Brain microvascular endothelial cell (primary cell): ENCODE data around the gene AGAP2.
"Not testable (repeated sequence)": the region's sequence is repeated elsewhere in the genome, so short reads cannot be mapped to it uniquely, and the experiment has no call there.

Source experiments
- DNase-seq: peaks from one replicate; pipeline ENCODE4 v3.0.0-alpha.2; 2020
- H3K27ac ChIP-seq: fragments of 250-450 bp; sonication (Bioruptor Pico); 2 replicates; pipeline ENCODE4 v1.5.1; 2020; ENCODE audit warnings: mild to moderate bottlenecking, moderate library complexity
- H3K27me3 ChIP-seq: fragments of 250-450 bp; sonication (Bioruptor Pico); replicated peaks from 2 replicates; pipeline ENCODE4 v1.5.1; 2020; ENCODE audit warnings: mild to moderate bottlenecking
- H3K36me3 ChIP-seq: fragments of 250-450 bp; sonication (Bioruptor Pico); replicated peaks from 2 replicates; pipeline ENCODE4 v1.5.1; 2020; ENCODE audit warnings: mild to moderate bottlenecking
- H3K4me3 ChIP-seq: 2 replicates; pipeline ENCODE4 v1.5.1; 2011; ENCODE audit warnings: low read depth, mild to moderate bottlenecking, control low read depth, low read length, moderate library complexity
- in situ Hi-C: cut with HindIII; loops from 2 replicates; pipeline ENCODE4 v1.10.0; 2017; ENCODE audit warnings: low sequenced_read_pairs, low pct_ligation_motif_present
- TF ChIP-seq, protein P1 (sequence below): IDR thresholded peaks from 2 replicates; pipeline ENCODE4 v1.5.1; 2011; ENCODE audit warnings: low read depth, mild to moderate bottlenecking, moderate library complexity, low read length, control low read depth, inconsistent platforms; ENCODE audit errors: missing control alignments

The AGAP2 gene

DNA sequence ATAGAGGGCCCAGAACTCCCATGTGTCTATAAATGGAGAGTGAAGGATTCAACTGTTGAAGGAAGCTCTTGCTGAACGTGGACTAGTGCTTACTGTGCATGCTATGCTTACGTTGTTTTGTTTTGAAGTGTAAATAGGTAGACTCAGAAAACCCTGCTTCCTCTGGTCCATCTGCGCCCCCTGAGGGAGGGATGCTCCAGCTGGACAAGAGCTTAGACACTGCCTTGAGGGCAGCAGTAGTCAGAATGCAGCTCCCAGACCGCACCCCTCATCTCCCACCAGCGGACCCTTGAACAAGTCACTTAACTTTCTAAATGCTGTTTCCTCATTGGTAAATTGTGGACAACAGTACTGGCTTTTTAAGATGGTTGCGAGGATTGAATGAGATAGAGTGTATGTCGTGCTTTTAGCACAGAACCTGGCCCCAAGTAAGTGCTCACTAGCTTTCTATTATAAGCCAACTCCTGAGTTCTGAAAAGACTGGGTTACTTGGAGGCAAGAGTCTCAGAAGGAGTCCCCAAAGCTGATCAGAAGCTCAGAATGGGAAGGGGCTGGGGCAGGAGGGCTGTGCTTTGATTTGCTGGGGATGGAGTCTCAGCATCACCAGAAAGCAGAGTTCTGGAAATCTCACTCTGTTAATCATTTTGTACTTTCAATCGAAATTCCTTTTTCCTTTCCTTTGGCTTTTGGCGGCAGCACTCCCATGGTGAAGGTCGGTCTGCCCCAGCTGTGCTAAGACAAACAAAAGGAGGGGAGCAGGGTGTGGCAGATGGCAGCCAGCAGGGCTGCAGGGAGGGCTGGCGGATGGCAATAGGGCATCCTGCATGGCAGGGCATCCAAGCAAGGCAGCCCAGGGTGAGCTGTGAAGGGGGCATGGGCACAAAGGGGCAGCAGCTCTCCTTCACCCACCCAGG is 15.6 kb downstream of the AGAP2 start:
- in situ Hi-C loops, result no loop called here
- TF ChIP-seq, protein P1, sequence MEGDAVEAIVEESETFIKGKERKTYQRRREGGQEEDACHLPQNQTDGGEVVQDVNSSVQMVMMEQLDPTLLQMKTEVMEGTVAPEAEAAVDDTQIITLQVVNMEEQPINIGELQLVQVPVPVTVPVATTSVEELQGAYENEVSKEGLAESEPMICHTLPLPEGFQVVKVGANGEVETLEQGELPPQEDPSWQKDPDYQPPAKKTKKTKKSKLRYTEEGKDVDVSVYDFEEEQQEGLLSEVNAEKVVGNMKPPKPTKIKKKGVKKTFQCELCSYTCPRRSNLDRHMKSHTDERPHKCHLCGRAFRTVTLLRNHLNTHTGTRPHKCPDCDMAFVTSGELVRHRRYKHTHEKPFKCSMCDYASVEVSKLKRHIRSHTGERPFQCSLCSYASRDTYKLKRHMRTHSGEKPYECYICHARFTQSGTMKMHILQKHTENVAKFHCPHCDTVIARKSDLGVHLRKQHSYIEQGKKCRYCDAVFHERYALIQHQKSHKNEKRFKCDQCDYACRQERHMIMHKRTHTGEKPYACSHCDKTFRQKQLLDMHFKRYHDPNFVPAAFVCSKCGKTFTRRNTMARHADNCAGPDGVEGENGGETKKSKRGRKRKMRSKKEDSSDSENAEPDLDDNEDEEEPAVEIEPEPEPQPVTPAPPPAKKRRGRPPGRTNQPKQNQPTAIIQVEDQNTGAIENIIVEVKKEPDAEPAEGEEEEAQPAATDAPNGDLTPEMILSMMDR, result no peak
- H3K27me3 ChIP-seq, result no peaks in the 10 kb centered on the region
- DNase-seq, result no peak
- H3K27ac ChIP-seq, result no peak overlapping the region
- H3K36me3 ChIP-seq, result peaks cover 27% of the 10 kb centered on the region
- H3K4me3 ChIP-seq, result no peak overlapping the region

DNA sequence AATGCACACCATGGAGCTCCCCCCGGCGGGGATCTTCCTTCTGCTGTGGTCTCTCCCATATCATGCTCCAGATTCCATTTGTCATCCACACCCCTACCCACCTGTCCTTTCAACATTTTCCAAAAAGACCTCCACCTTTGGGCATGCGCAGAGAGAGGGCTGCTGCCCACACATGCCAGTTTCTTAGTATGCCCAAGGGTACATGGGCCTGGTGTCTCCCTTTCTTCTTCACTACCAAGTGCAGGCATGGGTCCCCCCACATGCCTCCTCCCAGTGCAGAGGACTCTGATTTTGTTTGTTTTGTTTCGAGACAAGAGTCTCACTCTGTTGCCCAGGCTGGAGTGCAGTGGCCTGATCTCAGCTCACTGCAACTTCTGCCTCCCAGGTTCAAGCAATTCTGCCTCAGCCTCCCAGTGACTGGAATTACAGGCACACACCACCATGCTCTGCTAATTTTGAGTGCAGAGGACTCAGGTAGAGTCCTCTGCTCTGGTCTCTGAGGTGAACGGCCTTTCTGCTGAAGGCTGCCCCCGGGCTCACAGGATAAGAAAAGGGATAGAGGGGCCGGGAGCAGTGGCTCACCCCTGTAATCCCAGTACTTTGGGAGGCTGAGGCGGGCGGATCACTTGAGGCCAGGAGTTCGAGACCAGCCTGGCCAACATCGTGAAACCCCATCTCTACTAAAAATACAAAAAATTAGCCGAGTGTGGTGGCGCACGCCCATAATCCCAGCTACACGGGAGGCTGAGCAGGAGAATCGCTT is 16.5 kb downstream of the AGAP2 start:
- H3K4me3 ChIP-seq, in situ Hi-C loops, DNase-seq, H3K27me3 ChIP-seq, H3K27ac ChIP-seq: not testable (repeated sequence)
- peaks cover 34% of the 10 kb centered on the region for H3K36me3 ChIP-seq

DNA sequence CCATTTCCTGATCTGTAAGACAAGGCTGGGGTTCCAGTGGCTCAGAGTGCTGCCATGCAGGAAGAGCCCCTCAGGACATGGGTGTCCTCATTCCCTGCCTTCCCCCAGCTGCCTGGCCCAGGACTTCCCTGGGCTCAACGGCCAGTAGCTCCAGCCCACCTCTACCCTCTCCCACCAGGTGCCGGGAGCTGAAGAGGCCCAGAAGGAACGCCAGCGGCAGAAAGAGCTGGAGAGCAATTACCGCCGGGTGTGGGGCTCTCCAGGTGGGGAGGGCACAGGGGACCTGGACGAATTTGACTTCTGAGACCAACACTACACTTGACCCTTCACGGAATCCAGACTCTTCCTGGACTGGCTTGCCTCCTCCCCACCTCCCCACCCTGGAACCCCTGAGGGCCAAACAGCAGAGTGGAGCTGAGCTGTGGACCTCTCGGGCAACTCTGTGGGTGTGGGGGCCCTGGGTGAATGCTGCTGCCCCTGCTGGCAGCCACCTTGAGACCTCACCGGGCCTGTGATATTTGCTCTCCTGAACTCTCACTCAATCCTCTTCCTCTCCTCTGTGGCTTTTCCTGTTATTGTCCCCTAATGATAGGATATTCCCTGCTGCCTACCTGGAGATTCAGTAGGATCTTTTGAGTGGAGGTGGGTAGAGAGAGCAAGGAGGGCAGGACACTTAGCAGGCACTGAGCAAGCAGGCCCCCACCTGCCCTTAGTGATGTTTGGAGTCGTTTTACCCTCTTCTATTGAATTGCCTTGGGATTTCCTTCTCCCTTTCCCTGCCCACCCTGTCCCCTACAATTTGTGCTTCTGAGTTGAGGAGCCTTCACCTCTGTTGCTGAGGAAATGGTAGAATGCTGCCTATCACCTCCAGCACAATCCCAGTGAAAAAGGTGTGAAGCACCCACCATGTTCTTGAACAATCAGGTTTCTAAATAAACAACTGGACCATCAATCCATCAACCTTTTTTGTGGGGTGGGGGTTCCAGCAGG is 17.6 kb downstream of the AGAP2 start:
- Histone ChIP-seq H3K36me3 (peaks cover 45% of the 10 kb centered on the region), H3K27me3 (no peaks in the 10 kb centered on the region), H3K27ac (no peak overlapping the region), H3K4me3 (no peak overlapping the region)
- in situ Hi-C loops, result no loop called here
- DNase-seq, result no peak
- TF ChIP-seq, protein P1, result no peak

DNA sequence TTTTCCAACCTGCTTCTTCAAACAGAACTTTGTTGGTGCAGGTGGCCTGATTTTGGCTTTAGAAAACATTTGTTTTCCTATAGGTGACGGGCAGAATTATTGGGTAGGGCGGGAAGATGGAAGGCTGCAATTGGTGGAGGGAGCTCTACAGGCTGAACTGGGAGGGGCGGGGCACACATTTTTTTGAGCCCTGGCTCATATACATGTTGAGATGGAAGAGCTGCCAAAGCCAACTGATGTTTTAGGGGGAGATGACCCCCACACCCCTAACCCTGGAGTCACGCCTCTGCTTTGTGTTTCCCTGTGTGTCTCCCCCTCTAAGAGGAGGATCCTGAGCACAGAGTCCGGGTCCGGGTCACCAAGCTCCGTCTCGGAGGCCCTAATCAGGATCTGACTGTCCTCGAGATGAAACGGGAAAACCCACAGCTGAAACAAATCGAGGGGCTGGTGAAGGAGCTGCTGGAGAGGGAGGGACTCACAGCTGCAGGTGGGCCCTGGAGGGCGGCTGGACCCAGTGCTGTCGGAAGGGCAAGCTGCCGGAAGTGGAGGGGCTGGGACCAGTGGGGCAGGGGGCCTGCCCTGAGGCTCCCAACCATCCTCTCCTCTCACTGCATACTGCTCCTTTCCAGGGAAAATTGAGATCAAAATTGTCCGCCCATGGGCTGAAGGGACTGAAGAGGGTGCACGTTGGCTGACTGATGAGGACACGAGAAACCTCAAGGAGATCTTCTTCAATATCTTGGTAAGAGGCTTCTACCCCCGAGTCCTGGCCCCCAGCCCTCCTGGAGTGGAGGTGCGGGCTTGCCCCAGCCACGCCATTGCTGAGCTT is 18.6 kb downstream of the AGAP2 start:
- H3K27ac ChIP-seq, result no peak overlapping the region
- no peak for DNase-seq
- in situ Hi-C loops, result no loop called here
- H3K27me3 ChIP-seq, result no peaks in the 10 kb centered on the region
- no peak overlapping the region for H3K4me3 ChIP-seq
- H3K36me3 ChIP-seq, result peaks cover 45% of the 10 kb centered on the region
- TF ChIP-seq, protein P1, result no peak

DNA sequence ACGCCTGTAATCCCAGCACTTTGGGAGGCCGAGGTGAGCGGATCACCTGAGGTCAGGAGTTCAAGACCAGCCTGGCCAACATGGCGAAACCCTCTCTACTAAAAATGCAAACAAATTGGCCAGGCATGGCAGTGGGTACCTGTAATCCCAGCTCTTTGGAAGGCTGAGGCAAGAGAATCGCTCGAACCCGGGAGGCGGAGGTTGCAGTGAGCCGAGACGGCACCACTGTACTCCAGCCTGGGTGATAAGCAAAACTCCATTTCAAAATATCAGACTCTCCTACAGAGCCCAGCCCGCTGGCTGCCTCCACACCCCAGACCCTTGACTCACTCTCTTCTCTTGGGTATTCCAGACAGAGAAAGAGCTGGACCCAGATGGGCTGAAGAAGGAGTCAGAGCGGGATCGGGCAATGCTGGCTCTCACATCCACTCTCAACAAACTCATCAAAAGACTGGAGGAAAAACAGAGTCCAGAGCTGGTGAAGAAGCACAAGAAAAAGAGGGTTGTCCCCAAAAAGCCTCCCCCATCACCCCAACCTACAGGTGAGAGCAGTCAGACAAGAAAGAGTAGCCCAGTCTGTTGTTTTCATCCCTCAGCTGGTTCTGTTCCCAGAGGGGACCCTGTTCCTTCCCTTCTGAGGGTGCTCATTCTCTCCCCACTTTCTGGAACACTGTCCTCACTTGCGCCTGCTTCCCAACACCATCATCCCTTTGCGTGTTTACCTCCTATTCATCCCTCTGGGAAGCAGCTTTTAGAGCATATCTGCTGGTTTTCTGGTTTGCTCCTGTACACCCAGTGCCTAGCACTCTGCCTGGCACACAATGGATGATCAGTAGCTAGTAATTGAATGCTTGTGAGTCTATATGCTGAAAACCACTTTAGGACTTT is 19.7 kb downstream of the AGAP2 start:
- peaks cover 48% of the 10 kb centered on the region for H3K36me3 ChIP-seq
- in situ Hi-C loops, result no loop called here
- no peak overlapping the region for H3K4me3 ChIP-seq
- DNase-seq, result no peak
- TF ChIP-seq, protein P1, result no peak
- H3K27ac ChIP-seq, result no peak overlapping the region
- no peaks in the 10 kb centered on the region for H3K27me3 ChIP-seq
